HepG2 (cell line): Measurements from ENCODE around the gene NT5C2. TPM values are rescaled to one million over a fixed set of nuclear protein-coding genes. Genes with fewer than 3 reads are reported as not detected.

ENCODE experiments used
- FOXA1 ChIP-seq, 2 experiments: fragments of 450-650 bp in 1 of 2; sonication (generic) in 1 of 2; formaldehyde crosslinking in 1 of 2; IDR thresholded peaks; 2 replicates each; pipeline versions ENCODE4 v1.4.0 to v1.6.1; 2016 to 2020; ENCODE audit warnings: missing genetic modification reagents in 1 of 2
- FOXC1 ChIP-seq: sonication (generic); formaldehyde crosslinking; IDR thresholded peaks from 2 replicates; pipeline ENCODE4 v1.8.0; 2022; ENCODE audit warnings: mild to moderate bottlenecking, missing genetic modification reagents, borderline replicate concordance
- KDM5A ChIP-seq: fragments of 200-600 bp; sonication (generic); IDR thresholded peaks from 2 replicates; pipeline ENCODE4 v1.7.0; 2018; ENCODE audit warnings: antibody characterized with exemption, mild to moderate bottlenecking, low read length, borderline replicate concordance
- NPAS2 ChIP-seq: sonication (generic); formaldehyde crosslinking; IDR thresholded peaks from 2 replicates; pipeline ENCODE4 v1.8.0; 2022; ENCODE audit warnings: mild to moderate bottlenecking, missing genetic modification reagents, borderline replicate concordance
- PRDM4 ChIP-seq: sonication (generic); formaldehyde crosslinking; IDR thresholded peaks from 2 replicates; pipeline ENCODE4 v1.9.0; 2021; ENCODE audit warnings: missing genetic modification reagents, borderline replicate concordance
- SMYD3 ChIP-seq: sonication (generic); formaldehyde crosslinking; IDR thresholded peaks from 2 replicates; pipeline ENCODE4 v1.8.1; 2023; ENCODE audit warnings: mild to moderate bottlenecking, missing genetic modification reagents
- ZBTB46 ChIP-seq: sonication (generic); formaldehyde crosslinking; IDR thresholded peaks from 2 replicates; pipeline ENCODE4 v1.4.0; 2020; ENCODE audit warnings: mild to moderate bottlenecking, missing genetic modification reagents, borderline replicate concordance
- ZFX ChIP-seq: sonication (generic); formaldehyde crosslinking; IDR thresholded peaks from 2 replicates; pipeline ENCODE4 v1.4.0; 2020; ENCODE audit warnings: mild to moderate bottlenecking, low read depth, missing genetic modification reagents, moderate library complexity
- ZNF18 ChIP-seq: sonication (generic); formaldehyde crosslinking; IDR thresholded peaks from 2 replicates; pipeline ENCODE4 v1.8.0; 2022; ENCODE audit warnings: mild to moderate bottlenecking, missing genetic modification reagents; ENCODE audit not compliant: insufficient replicate concordance
- ZNF282 ChIP-seq: fragments of 450-650 bp; IDR thresholded peaks from 2 replicates; pipeline ENCODE4 v1.6.1; 2018; ENCODE audit not compliant: partially characterized antibody
- ZSCAN12 ChIP-seq: sonication (generic); formaldehyde crosslinking; IDR thresholded peaks from 2 replicates; pipeline ENCODE4 v1.9.0; 2021; ENCODE audit warnings: mild to moderate bottlenecking, missing genetic modification reagents
- polyA plus RNA-seq, 8 experiments: library from polyadenylated mRNA; depleted of rRNA in 3 of 8; stranded (reverse) in 7 of 8; unstranded in 1 of 8; fragments of >200 nt; fragmentation: Illumina TruSeq in 4 of 8; extraction: Trizol in 4 of 8; gene quantifications; 2 replicates each; pipeline versions ENCODE4 v1.2.1 to v1.2.3, GENCODE V29; 2011 to 2016; ENCODE audit warnings: low read depth in 4 of 8, missing spikeins in 1 of 8, mixed read lengths in 1 of 8; ENCODE audit not compliant: insufficient read depth in 1 of 8
- total RNA-seq, 5 experiments: library from RNA; depleted of rRNA; stranded (reverse); fragments of >200 nt; fragmentation: Illumina TruSeq; extraction: Trizol; gene quantifications; 2 replicates each; pipeline ENCODE4 v1.2.3, GENCODE V29; 2016; ENCODE audit warnings: low read depth in 1 of 5
- TF ChIP-seq, protein P1 (sequence below): sonication (generic); IDR thresholded peaks from 2 replicates; pipeline ENCODE4 v1.6.1; 2016; ENCODE audit warnings: low read depth, borderline replicate concordance
- TF ChIP-seq, protein P2 (sequence below): sonication (generic); formaldehyde crosslinking; IDR thresholded peaks from 2 replicates; pipeline ENCODE4 v1.4.0; 2020; ENCODE audit warnings: missing genetic modification reagents
- TF ChIP-seq, protein P3 (sequence below): sonication (generic); formaldehyde crosslinking; IDR thresholded peaks from 2 replicates; pipeline ENCODE4 v1.4.0; 2020; ENCODE audit warnings: missing genetic modification reagents, borderline replicate concordance
- TF ChIP-seq, protein P4 (sequence below): sonication (generic); formaldehyde crosslinking; IDR thresholded peaks from 2 replicates; pipeline ENCODE4 v1.4.0; 2020; ENCODE audit warnings: missing genetic modification reagents

Gene NT5C2
- total and polyA plus RNA-seq, 2 of the 13 experiments (the other 11 are each of a cell fraction or from before 2014, with no cell fraction given) = 40.6 to 55.2 TPM

- TF ChIP-seq ZBTB46 (CRISPR knock-in tag) = no peak
- TF ChIP-seq ZSCAN12 (CRISPR knock-in tag) = no peak
- TF ChIP-seq, protein P1, sequence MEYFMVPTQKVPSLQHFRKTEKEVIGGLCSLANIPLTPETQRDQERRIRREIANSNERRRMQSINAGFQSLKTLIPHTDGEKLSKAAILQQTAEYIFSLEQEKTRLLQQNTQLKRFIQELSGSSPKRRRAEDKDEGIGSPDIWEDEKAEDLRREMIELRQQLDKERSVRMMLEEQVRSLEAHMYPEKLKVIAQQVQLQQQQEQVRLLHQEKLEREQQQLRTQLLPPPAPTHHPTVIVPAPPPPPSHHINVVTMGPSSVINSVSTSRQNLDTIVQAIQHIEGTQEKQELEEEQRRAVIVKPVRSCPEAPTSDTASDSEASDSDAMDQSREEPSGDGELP = no peak
- TF ChIP-seq PRDM4 (CRISPR knock-in tag) = no peak
- no peak for TF ChIP-seq ZNF282
- TF ChIP-seq, protein P2, sequence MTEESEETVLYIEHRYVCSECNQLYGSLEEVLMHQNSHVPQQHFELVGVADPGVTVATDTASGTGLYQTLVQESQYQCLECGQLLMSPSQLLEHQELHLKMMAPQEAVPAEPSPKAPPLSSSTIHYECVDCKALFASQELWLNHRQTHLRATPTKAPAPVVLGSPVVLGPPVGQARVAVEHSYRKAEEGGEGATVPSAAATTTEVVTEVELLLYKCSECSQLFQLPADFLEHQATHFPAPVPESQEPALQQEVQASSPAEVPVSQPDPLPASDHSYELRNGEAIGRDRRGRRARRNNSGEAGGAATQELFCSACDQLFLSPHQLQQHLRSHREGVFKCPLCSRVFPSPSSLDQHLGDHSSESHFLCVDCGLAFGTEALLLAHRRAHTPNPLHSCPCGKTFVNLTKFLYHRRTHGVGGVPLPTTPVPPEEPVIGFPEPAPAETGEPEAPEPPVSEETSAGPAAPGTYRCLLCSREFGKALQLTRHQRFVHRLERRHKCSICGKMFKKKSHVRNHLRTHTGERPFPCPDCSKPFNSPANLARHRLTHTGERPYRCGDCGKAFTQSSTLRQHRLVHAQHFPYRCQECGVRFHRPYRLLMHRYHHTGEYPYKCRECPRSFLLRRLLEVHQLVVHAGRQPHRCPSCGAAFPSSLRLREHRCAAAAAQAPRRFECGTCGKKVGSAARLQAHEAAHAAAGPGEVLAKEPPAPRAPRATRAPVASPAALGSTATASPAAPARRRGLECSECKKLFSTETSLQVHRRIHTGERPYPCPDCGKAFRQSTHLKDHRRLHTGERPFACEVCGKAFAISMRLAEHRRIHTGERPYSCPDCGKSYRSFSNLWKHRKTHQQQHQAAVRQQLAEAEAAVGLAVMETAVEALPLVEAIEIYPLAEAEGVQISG (CRISPR knock-in tag) = no peak
- no peak for TF ChIP-seq SMYD3 (CRISPR knock-in tag)
- TF ChIP-seq, protein P3, sequence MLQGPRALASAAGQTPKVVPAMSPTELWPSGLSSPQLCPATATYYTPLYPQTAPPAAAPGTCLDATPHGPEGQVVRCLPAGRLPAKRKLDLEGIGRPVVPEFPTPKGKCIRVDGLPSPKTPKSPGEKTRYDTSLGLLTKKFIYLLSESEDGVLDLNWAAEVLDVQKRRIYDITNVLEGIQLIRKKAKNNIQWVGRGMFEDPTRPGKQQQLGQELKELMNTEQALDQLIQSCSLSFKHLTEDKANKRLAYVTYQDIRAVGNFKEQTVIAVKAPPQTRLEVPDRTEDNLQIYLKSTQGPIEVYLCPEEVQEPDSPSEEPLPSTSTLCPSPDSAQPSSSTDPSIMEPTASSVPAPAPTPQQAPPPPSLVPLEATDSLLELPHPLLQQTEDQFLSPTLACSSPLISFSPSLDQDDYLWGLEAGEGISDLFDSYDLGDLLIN (CRISPR knock-in tag) = no peak
- TF ChIP-seq ZNF18 (CRISPR knock-in tag) = no peak
- TF ChIP-seq ZFX (CRISPR knock-in tag) = no peak
- TF ChIP-seq FOXC1 = no peak
- TF ChIP-seq KDM5A = no peak
- no peak for TF ChIP-seq NPAS2 (CRISPR knock-in tag)
- TF ChIP-seq FOXA1 (IDR thresholded peaks at IDR 0.05) = no peak
- TF ChIP-seq FOXA1 (CRISPR knock-in tag; IDR thresholded peaks at IDR 0.05) = peak; percentile 73
- TF ChIP-seq, protein P4, sequence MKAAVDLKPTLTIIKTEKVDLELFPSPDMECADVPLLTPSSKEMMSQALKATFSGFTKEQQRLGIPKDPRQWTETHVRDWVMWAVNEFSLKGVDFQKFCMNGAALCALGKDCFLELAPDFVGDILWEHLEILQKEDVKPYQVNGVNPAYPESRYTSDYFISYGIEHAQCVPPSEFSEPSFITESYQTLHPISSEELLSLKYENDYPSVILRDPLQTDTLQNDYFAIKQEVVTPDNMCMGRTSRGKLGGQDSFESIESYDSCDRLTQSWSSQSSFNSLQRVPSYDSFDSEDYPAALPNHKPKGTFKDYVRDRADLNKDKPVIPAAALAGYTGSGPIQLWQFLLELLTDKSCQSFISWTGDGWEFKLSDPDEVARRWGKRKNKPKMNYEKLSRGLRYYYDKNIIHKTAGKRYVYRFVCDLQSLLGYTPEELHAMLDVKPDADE (CRISPR knock-in tag) = no peak
Measured at GRCh38 chr10:103120977-103121735, 71.9 kb downstream of the NT5C2 start (continued).
